Measurements from ENCODE around the gene SPTBN1.

The SPTBN1 gene

DNA sequence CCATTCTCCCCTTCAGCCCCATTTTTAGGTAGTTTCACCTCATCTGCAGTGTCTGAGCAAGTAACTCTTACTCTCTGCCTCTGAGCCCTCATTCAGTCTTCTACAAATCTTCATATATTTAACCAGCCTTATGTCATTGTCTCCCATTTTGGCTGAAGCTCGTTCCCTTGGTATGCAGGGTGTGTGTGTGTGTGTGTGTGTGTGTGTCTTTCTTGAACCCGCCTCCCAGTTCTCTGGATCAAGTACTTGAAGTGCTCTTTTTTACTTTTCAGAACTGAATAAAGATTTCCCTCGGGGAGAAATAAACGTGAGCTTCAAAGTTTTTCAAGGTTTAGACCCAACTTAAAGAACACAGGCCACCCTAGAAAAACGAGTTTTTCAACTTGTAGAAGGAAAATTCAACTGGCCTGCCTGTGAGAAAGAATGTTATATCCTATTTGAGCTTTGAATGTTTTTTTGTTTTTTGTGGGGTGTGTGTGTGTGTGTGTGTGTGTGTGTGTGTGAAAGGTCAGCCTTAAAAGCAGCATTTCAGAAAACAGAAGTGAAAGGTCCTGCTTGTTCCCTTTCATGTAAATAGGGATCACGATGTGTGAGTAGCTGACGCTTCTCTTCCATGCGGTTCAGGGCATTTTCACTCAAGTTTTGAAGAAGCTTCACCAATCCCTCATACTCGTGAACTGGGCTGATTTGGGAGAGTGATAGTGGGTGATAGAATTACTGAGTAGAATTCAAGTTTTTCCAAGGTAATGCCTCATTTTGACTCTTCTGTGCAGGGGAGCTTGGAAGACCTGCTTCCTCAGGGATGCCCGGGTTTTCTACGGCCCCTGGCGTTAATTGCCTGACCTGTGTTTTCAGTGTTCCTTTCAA lies 216.7 kb downstream of the SPTBN1 start:
- TF ChIP-seq, protein P1, sequence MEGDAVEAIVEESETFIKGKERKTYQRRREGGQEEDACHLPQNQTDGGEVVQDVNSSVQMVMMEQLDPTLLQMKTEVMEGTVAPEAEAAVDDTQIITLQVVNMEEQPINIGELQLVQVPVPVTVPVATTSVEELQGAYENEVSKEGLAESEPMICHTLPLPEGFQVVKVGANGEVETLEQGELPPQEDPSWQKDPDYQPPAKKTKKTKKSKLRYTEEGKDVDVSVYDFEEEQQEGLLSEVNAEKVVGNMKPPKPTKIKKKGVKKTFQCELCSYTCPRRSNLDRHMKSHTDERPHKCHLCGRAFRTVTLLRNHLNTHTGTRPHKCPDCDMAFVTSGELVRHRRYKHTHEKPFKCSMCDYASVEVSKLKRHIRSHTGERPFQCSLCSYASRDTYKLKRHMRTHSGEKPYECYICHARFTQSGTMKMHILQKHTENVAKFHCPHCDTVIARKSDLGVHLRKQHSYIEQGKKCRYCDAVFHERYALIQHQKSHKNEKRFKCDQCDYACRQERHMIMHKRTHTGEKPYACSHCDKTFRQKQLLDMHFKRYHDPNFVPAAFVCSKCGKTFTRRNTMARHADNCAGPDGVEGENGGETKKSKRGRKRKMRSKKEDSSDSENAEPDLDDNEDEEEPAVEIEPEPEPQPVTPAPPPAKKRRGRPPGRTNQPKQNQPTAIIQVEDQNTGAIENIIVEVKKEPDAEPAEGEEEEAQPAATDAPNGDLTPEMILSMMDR (IDR thresholded peaks at IDR 0.05; ENCODE audit: control insufficient read depth, insufficient read depth, low read depth, low read length, missing control alignments): no peak
- no peak for DNase-seq (ENCODE audit: low read depth)
- no peak overlapping the region for H3K4me3 ChIP-seq (ENCODE audit: control insufficient read depth, low read depth, low read length)

DNA sequence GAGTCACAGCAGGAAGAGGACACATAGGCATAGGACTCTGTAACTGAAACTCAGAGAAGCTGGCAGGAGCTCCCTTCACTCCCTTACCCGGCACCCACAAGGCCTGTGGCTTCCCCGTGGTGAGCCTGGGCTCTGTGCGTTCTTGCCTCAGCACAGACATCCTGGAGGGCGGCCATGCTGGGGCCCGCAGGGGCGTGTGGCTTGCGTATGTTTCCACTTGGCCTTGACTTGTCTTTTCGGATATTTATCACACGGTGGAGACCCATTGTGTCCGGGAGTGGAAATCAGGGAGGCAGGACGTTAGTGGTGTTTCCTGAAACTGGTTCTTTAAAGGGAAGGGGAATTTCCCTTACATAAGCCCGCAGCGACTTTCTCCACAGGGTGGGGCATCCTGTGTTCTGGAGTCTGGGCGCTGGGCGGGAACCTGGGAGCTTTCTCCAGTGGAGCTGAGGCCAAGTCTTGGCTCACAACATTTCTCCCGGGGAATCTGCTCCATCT lies 217.4 kb downstream of the SPTBN1 start:
- no peak overlapping the region for H3K4me3 ChIP-seq (ENCODE audit: control insufficient read depth, low read depth, low read length)
- DNase-seq (ENCODE audit: low read depth): no peak
- TF ChIP-seq, protein P1 (IDR thresholded peaks at IDR 0.05; ENCODE audit: control insufficient read depth, insufficient read depth, low read depth, low read length, missing control alignments): no peak

DNA sequence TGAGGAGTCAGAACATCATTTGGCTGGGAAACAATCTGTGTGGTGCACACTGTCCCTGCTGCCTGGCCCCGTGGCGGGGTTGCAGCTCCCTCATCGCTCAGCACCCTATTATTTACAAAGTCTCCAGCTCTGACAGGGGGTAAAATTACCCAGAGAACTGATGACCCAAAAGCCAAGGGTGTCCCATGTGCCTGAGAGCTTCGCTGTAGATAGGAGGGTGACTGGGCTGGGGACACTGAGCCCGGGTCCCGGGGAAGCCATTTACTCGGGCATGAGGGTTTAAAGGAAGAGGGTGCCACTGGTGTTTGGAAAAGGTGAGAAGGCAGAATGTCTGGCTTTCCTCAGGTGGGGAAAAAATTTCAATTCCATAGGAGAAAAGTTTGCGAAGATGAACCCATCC lies 219.2 kb downstream of the SPTBN1 start:
- H3K4me3 ChIP-seq (ENCODE audit: control insufficient read depth, low read depth, low read length): no peak overlapping the region
- DNase-seq (ENCODE audit: low read depth): no peak
- TF ChIP-seq, protein P1 (IDR thresholded peaks at IDR 0.05; ENCODE audit: control insufficient read depth, insufficient read depth, low read depth, low read length, missing control alignments): no peak

DNA sequence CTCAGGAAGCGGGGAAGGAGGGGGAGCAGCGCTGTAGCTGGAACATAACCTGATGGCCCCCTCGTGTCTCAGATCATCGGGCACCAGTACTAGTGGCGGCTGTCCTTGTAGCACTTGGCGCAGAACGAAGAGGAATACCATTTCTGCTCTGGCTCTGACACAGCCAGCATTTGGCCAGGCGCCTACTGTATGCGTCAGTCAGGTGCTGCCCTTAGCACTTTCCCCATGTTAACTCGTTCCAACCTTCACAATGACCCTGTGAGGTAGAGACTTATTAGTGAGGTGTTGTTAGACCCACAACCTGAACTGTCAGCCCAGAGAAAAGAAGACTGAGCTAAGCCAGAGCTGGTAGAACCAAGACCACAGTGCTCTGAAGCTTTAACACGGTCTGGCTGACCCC lies 219.6 kb downstream of the SPTBN1 start:
- DNase-seq (ENCODE audit: low read depth): no peak
- TF ChIP-seq, protein P1 (IDR thresholded peaks at IDR 0.05; ENCODE audit: control insufficient read depth, insufficient read depth, low read depth, low read length, missing control alignments): no peak
- no peak overlapping the region for H3K4me3 ChIP-seq (ENCODE audit: control insufficient read depth, low read depth, low read length)

DNA sequence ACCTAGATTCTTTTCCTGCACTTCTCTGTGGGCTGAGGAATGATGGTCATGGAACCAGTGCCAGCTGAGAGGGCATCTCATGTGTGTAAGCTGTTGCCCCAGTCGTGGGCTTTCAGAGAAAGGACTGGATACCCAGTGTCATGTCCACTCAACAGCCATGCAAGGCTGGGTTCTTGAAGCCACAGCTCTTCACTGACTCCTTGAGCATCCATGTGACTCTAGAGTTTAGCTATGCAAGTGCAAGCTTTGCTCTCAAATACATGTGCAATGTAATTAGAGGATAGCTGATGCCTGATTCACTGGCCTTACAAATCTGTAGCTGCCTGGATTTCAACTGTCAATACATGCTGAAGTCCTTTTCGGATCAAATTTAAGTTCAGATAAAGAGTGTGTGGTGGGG lies 220.5 kb downstream of the SPTBN1 start:
- no peak overlapping the region for H3K4me3 ChIP-seq (ENCODE audit: control insufficient read depth, low read depth, low read length)
- TF ChIP-seq, protein P1 (IDR thresholded peaks at IDR 0.05; ENCODE audit: control insufficient read depth, insufficient read depth, low read depth, low read length, missing control alignments): no peak
- DNase-seq (ENCODE audit: low read depth): no peak

DNA sequence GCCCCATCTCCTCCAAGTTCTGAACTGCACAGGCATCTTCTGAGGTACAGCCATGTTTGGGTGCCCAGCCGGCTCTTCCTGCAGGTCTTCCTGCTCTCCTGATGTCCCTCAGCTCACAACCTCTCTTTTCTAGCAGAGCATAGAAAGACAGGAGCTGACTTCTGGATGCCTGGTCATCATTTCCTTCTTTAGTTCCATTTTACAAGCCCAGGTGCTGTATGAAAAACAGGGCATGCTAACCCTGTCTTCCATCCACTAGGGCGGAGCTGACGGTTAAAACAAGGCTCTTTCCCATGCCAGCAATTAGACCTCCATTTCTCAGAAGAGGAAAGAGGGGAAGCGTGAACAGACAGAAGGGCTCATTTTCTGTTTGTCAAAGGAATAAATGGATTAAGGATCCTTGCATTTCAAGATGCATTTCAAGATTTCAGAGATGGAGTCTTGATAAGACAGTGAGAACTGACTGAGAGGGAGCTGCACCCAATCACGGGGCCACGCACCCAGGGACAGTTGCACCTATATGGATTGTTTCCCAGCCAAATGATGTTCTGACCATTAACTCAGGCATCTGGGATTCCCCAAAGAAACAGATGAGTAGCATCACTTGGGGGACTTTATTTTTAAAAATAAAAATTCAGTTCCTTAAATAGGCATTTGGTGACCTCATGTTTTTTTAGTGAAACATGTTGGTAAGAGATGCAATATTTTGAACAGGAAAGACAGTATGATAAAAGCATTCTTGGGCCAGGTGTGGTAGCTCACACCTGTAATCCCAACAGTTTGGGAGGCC lies 221.5 kb downstream of the SPTBN1 start:
- TF ChIP-seq, protein P1 (IDR thresholded peaks at IDR 0.05; ENCODE audit: control insufficient read depth, insufficient read depth, low read depth, low read length, missing control alignments): no peak
- DNase-seq (ENCODE audit: low read depth): no peak
- no peak overlapping the region for H3K4me3 ChIP-seq (ENCODE audit: control insufficient read depth, low read depth, low read length)
